WTC11 (cell line): ENCODE data around the gene CATSPERB.
"Not testable (repeated sequence)": the region's sequence is repeated elsewhere in the genome, so short reads cannot be mapped to it uniquely, and the experiment has no call there.

ENCODE experiments used
- IRF2 ChIP-seq: sonication (generic); formaldehyde crosslinking; IDR thresholded peaks from 2 replicates; pipeline ENCODE4 v1.8.0; 2022; ENCODE audit warnings: low read depth, missing genetic modification reagents, borderline replicate concordance
- ZNF263 ChIP-seq: sonication (generic); formaldehyde crosslinking; IDR thresholded peaks from 2 replicates; pipeline ENCODE4 v1.8.1; 2022; ENCODE audit warnings: low read depth, mild to moderate bottlenecking, moderate library complexity, missing genetic modification reagents

GRCh38 chr14:91667101-91667500, 64.8 kb downstream of the CATSPERB start:
- TF ChIP-seq ZNF263, IRF2 (CRISPR knock-in tag): not testable (repeated sequence)
